ENCODE results near the gene EIF4G3. TPM values are rescaled to one million over a fixed set of nuclear protein-coding genes. Genes with fewer than 3 reads are reported as not detected.

The EIF4G3 gene
- total and polyA plus RNA-seq, 4 donors: 16.5 to 59.8 (median 33.4) TPM

DNA sequence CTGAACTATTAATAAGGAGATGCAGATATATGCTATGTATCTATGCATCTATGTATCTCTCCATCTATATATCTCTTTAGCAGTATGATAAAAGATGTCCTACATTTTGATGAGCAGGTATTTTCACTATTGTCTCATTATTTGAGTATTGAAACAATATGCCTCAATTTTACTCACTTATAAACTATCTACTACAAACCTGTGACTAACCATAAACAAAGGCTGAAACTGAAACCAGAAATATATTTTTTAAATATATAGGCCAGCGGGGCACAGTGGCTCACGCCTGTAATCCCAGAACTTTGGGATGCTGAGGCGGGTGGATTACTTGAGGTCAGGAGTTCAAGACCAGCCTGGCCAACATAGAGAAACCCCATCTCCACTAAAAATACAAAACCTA lies 22.0 kb downstream of the EIF4G3 start:
- no peak for DNase-seq
- WGBS, 2 donors: 78 to 87% methylated on average over 3 of the region's 3 CpGs
- Histone ChIP-seq H3K4me1 (ENCODE audit: control insufficient read depth in 5 of 5, insufficient read depth in 5 of 5, low read length in 5 of 5) (peaks cover 0 to 14% (median 2%) of the 10 kb centered on the region in 5 donors), H3K36me3 (ENCODE audit: control insufficient read depth in 4 of 4, insufficient read depth in 4 of 4, low read length in 4 of 4) (peaks cover 0 to 6% (median 1%) of the 10 kb centered on the region in 4 donors), H3K9me3 (ENCODE audit: control insufficient read depth in 4 of 4, insufficient read depth in 3 of 4, low read length in 3 of 4) (no peaks in the 10 kb centered on the region), H3K27ac (ENCODE audit: low read depth in 1 of 2, low read length in 1 of 2) (no peak overlapping the region), H3K27me3 (ENCODE audit: control insufficient read depth in 3 of 3, insufficient read depth in 3 of 3, low read length in 2 of 3) (no peaks in the 10 kb centered on the region), H3K9ac (ENCODE audit: insufficient read depth in 1 of 2, low read length in 2 of 2) (no peak overlapping the region), H3K4me3 (no peak overlapping the region)
- TF ChIP-seq, protein P1, sequence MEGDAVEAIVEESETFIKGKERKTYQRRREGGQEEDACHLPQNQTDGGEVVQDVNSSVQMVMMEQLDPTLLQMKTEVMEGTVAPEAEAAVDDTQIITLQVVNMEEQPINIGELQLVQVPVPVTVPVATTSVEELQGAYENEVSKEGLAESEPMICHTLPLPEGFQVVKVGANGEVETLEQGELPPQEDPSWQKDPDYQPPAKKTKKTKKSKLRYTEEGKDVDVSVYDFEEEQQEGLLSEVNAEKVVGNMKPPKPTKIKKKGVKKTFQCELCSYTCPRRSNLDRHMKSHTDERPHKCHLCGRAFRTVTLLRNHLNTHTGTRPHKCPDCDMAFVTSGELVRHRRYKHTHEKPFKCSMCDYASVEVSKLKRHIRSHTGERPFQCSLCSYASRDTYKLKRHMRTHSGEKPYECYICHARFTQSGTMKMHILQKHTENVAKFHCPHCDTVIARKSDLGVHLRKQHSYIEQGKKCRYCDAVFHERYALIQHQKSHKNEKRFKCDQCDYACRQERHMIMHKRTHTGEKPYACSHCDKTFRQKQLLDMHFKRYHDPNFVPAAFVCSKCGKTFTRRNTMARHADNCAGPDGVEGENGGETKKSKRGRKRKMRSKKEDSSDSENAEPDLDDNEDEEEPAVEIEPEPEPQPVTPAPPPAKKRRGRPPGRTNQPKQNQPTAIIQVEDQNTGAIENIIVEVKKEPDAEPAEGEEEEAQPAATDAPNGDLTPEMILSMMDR (IDR thresholded peaks at IDR 0.05; ENCODE audit: control extremely low read depth, extremely low read depth): no peak
- no peak for ATAC-seq (ENCODE audit: insufficient read depth, low FRiP score)

DNA sequence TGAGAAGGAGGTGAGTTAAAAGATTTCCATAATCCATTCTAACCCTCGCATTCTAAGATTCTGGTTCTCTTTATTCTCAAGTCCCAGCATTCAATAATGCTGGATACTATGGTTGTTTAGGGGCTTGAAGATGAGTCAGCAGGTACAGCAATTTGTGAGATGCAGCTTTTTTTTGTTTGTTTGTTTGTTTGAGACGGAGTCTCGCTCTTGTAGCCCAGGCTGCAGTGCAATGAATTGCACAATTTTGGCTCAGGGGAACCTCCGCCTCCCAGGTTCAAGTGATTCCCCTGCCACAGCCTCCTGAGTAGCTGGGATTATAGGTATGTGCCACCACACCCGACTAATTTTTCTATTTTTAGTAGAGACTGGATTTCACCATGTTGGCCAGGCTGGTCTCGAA lies 23.3 kb downstream of the EIF4G3 start:
- no peak for DNase-seq
- no peak for ATAC-seq (ENCODE audit: insufficient read depth, low FRiP score)
- H3K9me3 ChIP-seq (ENCODE audit: control insufficient read depth in 4 of 4, insufficient read depth in 3 of 4, low read length in 3 of 4): no peaks in the 10 kb centered on the region
- H3K36me3 ChIP-seq (ENCODE audit: control insufficient read depth in 4 of 4, insufficient read depth in 4 of 4, low read length in 4 of 4): peaks cover 0 to 11% (median under 1%) of the 10 kb centered on the region in 4 donors
- H3K4me1 ChIP-seq (ENCODE audit: control insufficient read depth in 5 of 5, insufficient read depth in 5 of 5, low read length in 5 of 5): peaks cover 0 to 22% (median 7%) of the 10 kb centered on the region in 5 donors
- H3K27ac ChIP-seq (ENCODE audit: low read depth in 1 of 2, low read length in 1 of 2): no peak overlapping the region
- TF ChIP-seq, protein P1 (IDR thresholded peaks at IDR 0.05; ENCODE audit: control extremely low read depth, extremely low read depth): no peak
- 58 to 85% methylated on average over 6 of the region's 6 CpGs for WGBS, 2 donors
- H3K4me3 ChIP-seq: no peak overlapping the region
- H3K9ac ChIP-seq (ENCODE audit: insufficient read depth in 1 of 2, low read length in 2 of 2): no peak overlapping the region
- no peaks in the 10 kb centered on the region for H3K27me3 ChIP-seq (ENCODE audit: control insufficient read depth in 3 of 3, insufficient read depth in 3 of 3, low read length in 2 of 3)

DNA sequence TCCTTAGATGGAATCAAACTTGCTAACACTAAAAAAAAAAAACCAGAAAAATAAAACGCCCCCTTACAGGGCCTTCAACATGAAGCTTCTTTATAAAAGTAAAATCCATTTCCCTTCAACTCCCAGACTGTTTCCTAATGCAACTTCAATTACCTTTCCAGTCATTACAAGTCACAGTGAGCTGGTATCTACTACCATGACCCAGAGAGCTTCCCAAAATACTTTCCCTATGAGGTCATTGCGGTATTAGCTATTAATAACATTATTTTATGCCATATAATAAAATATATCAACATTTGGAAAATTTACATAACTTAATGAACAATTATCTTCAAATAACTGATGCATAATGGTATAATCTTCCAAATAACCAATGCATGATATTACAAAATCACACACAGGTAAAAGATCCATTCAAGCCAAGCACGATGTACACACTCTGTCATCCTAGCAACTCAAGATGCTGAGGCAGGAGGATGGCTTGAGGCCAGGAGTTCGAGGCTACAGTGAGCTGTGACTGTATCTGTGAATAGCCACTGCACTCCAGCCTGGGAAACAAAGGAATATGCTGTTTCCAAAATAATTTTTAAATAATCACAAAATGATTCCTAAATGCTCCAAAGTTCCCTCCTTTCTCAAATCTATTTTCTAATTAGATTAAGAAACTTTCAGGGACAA lies 24.1 kb downstream of the EIF4G3 start:
- H3K27ac ChIP-seq (ENCODE audit: low read depth in 1 of 2, low read length in 1 of 2): no peak overlapping the region
- DNase-seq (no peak), ATAC-seq (ENCODE audit: insufficient read depth, low FRiP score) (no peak)
- 79 to 83% methylated on average over 4 of the region's 4 CpGs for WGBS, 2 donors
- peaks cover 0 to 12% (median 1%) of the 10 kb centered on the region in 4 donors for H3K36me3 ChIP-seq (ENCODE audit: control insufficient read depth in 4 of 4, insufficient read depth in 4 of 4, low read length in 4 of 4)
- H3K27me3 ChIP-seq (ENCODE audit: control insufficient read depth in 3 of 3, insufficient read depth in 3 of 3, low read length in 2 of 3): no peaks in the 10 kb centered on the region
- TF ChIP-seq, protein P1 (IDR thresholded peaks at IDR 0.05; ENCODE audit: control extremely low read depth, extremely low read depth): no peak
- no peak overlapping the region for H3K9ac ChIP-seq (ENCODE audit: insufficient read depth in 1 of 2, low read length in 2 of 2)
- no peaks in the 10 kb centered on the region for H3K9me3 ChIP-seq (ENCODE audit: control insufficient read depth in 4 of 4, insufficient read depth in 3 of 4, low read length in 3 of 4)
- peaks cover 0 to 22% (median 7%) of the 10 kb centered on the region in 5 donors for H3K4me1 ChIP-seq (ENCODE audit: control insufficient read depth in 5 of 5, insufficient read depth in 5 of 5, low read length in 5 of 5)
- no peak overlapping the region for H3K4me3 ChIP-seq
